Sigmoid colon (tissue), 3 donors: ENCODE results near the gene MAML1.

Experiments used
- POLR2A ChIP-seq, 2 donors: fragments of 450-650 bp; IDR thresholded peaks; one replicate each; pipeline ENCODE4 v1.6.1; 2016; ENCODE audit warnings: antibody characterized with exemption in 2 of 2, mild to moderate bottlenecking in 2 of 2, moderate library complexity in 2 of 2
- TF ChIP-seq, protein P1 (sequence below), 4 experiments: fragments of 450-650 bp in 3 of 4; fragments of 200-600 bp in 1 of 4; IDR thresholded peaks; one replicate each; pipeline ENCODE4 v1.5.1; 2016 to 2019; ENCODE audit warnings: antibody characterized with exemption in 4 of 4, mild to moderate bottlenecking in 3 of 4, moderate library complexity in 2 of 4

DNA sequence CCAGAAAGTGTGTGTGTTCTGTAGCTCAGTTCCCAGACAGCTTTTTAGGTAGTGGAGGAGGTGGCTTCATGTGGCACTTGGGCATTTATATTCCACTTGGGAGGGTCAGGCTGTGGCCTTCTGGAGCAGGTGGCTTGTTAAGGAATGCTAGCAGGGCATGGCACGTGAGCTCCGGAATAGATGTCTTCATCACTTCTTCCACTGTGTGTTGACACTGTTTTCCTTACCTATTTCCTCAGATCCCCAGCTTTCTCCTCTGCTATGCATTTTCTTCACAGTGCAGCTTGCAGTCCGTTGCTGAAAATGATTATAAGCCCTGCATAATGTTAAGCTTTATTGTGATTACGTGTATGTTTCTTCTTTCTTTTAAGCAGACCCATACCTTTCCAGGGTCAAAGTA lies 3.3 kb upstream of the MAML1 start:
- TF ChIP-seq, protein P1, sequence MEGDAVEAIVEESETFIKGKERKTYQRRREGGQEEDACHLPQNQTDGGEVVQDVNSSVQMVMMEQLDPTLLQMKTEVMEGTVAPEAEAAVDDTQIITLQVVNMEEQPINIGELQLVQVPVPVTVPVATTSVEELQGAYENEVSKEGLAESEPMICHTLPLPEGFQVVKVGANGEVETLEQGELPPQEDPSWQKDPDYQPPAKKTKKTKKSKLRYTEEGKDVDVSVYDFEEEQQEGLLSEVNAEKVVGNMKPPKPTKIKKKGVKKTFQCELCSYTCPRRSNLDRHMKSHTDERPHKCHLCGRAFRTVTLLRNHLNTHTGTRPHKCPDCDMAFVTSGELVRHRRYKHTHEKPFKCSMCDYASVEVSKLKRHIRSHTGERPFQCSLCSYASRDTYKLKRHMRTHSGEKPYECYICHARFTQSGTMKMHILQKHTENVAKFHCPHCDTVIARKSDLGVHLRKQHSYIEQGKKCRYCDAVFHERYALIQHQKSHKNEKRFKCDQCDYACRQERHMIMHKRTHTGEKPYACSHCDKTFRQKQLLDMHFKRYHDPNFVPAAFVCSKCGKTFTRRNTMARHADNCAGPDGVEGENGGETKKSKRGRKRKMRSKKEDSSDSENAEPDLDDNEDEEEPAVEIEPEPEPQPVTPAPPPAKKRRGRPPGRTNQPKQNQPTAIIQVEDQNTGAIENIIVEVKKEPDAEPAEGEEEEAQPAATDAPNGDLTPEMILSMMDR (IDR thresholded peaks at IDR 0.05), result no peak
- TF ChIP-seq POLR2A (IDR thresholded peaks at IDR 0.05), result no peak
